GM13977 (cell line): ENCODE measurements around the gene DSTN.

Experiments used
- DNase-seq: peaks from one replicate; pipeline ENCODE4 v3.0.0; 2012; ENCODE audit warnings: low spot score
- CTCF ChIP-seq: IDR thresholded peaks from 2 replicates; pipeline ENCODE4 v1.5.1; 2012; ENCODE audit warnings: mild to moderate bottlenecking, control low read depth; ENCODE audit not compliant: insufficient read depth; ENCODE audit errors: extremely low read depth, missing control alignments
- in situ Hi-C: fragments of 300-500 bp; cut with MboI; formaldehyde crosslinking; loops from one replicate; pipeline ENCODE4 v1.12.0; 2022; ENCODE audit warnings: low sequenced_read_pairs, low pct_unique_long_range_greater_than_20kb, mixed read lengths, inconsistent platforms; ENCODE audit not compliant: unreplicated experiment

Gene DSTN

DNA sequence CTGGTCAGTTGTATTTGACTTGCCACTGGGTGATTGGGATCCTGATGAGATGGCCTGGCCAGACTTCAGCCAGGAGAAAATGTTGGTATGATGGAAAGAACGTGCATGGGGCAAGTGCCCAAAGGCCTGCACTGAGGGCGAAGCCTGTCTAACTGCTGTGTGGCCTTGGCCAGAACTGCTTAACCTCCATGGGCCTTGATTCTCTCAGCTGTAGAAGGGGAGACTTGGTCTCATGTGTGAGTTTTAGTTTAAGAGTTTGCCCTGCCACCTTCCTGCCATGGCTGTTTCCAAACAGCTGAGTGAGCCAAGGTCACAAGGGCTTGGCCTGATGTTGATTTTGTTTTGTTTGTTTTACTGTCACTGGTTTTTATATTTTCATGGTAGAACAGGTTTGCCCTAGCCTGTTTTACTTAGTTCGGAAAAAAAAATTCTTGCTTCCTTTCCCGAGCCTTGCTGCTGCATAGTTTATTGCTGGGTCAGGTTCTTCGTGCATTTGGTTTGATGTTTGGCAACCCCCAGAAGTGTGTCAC lies 35.3 kb downstream of the DSTN start:
- in situ Hi-C loops = loop anchor here (10.0 kb wide), 1 partner anchor 60 kb away; no protein-coding TSS in a partner anchor
- TF ChIP-seq CTCF = no peak
- no peak for DNase-seq

DNA sequence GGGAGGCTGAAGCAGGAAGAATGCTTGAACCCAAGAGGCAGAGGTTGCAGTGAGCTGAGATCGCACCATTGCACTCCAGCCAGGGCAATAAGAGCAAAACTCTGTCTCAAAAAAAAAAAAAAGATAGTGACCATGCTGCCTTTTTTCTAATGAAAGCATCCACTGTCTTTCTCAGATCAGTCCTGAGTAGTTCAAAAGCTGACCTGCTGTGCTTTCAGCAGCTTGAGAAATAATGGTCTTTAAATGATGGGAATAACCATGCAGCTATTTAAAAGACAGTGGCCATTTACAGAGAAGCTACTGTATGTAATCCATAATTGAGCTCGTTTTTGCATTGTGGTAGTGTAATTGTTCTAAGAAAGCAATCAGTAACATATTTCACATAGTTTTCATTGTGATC lies 36.1 kb downstream of the DSTN start:
- in situ Hi-C loops = loop anchor here (10.0 kb wide), 1 partner anchor 61 kb away; no protein-coding TSS in a partner anchor
- TF ChIP-seq CTCF = no peak
- no peak for DNase-seq

- TF ChIP-seq CTCF = no peak
- DNase-seq = no peak
- in situ Hi-C loops = loop anchor here (10.0 kb wide), 1 partner anchor 64 kb away; no protein-coding TSS in a partner anchor
Observed at GRCh38 chr20:17608701-17609497, 39.0 kb downstream of the DSTN start.

- no peak for TF ChIP-seq CTCF
- in situ Hi-C loops = loop anchor here (10.0 kb wide), 1 partner anchor 65 kb away; no protein-coding TSS in a partner anchor
- DNase-seq = no peak
Observed at GRCh38 chr20:17609811-17610377, 40.0 kb downstream of the DSTN start.

DNA sequence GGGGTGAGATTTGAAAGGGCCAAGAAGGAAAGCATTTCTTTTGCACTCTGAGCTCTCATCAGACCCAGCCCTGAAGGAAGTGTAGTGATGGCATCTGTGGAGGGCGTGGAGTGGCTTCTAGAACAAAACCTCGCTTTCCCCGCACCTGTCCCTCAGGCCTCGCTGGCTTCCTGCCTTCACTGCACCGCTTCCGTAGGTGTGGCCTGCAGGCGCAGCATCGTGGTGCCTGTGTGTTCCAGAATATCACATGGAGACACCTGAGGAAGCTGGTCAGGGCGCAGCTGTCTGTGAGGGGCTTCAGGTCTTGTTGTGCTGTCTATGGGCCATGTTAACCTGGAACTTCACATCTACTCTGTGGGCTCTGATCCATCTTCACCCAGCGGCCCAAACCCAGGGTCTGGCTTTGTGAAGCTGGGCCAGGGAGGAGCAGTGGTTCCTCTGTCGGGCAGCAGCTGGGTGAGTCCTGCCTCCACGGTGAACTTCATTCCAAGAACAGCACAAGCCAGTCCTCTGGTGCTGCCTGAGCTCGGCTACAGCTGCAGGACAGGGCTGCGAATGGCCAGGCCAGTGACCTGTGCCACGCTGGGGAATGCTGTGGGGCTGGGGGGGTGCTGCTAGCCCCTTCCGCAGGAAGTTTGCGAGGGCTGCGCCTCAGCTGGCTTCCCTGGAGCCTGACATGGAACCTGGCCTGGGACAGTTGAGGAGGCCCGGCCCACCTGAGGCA lies 40.9 kb downstream of the DSTN start:
- DNase-seq = peak; percentile 9
- no peak for TF ChIP-seq CTCF
- in situ Hi-C loops = no loop called here

GRCh38 chr20:17611290-17611539 lies 41.3 kb downstream of the DSTN start:
- no peak for TF ChIP-seq CTCF
- in situ Hi-C loops = no loop called here

More at GRCh38 chr20:17611290-17611539, 41.3 kb downstream of the DSTN start:
- DNase-seq = no peak
